Astrocyte of the spinal cord (primary cell): ENCODE results near the gene NFATC3.
A peak's percentile ranks its signal among the peaks of the same experiment; 100 is the strongest.

Source experiments
- DNase-seq: peaks from one replicate; pipeline ENCODE4 v3.0.0; 2011; ENCODE audit warnings: low read depth, low spot score
- H3K4me3 ChIP-seq: 2 replicates; pipeline ENCODE4 v1.5.1; 2011; ENCODE audit warnings: low read depth, mild to moderate bottlenecking, low read length, moderate library complexity
- in situ Hi-C: cut with HindIII; loops from 2 replicates; pipeline ENCODE4 v1.10.0; 2017; ENCODE audit warnings: low sequenced_read_pairs
- TF ChIP-seq, protein P1 (sequence below): IDR thresholded peaks from 2 replicates; pipeline ENCODE4 v1.5.1; 2012; ENCODE audit warnings: low read depth, mild to moderate bottlenecking, low read length, inconsistent platforms

The NFATC3 gene

DNA sequence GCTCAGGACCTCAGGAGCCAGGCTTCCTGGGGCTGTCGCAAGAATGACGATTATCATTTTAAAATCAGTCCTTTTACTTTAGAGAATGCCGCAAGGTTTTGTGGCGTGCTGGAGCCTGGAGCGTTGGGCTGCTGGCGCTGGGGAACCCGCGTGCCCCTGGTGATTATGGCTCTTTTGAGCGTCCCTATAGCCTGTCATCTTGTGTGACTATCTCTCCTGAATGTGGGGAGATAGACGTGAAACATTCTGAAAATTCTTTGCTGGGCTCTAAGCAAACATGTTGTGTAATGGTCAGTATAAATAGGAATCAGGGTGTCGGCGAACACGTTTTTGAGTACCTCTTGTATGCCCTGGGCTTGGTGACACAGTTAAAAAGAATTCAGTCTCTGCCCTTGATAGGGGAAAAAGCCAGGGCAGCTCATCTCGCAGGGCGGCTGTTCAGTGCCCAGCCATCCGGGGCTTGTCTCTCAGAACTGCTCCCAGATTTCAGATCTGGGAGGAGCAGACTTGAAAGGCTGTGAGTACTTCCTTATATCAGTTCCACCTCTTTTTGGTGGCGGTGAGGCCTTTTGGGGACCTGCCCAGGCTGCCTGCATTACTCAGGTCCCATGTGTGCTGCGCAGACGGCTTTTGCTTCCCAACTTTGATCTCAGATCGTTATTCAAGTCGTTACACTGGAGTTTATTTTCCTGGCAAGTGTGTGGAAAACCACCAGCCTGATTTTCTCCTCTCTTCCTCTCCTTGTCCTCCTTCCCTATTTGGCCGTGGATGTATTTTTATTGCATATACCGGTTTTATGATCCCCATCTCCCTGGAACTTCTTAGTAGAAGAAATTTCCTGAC, 180.1 kb downstream of the NFATC3 start:
- in situ Hi-C loops, result no loop called here
- peak overlapping the region; percentile 81 for H3K4me3 ChIP-seq
- DNase-seq, result peak; percentile 52
- TF ChIP-seq, protein P1, sequence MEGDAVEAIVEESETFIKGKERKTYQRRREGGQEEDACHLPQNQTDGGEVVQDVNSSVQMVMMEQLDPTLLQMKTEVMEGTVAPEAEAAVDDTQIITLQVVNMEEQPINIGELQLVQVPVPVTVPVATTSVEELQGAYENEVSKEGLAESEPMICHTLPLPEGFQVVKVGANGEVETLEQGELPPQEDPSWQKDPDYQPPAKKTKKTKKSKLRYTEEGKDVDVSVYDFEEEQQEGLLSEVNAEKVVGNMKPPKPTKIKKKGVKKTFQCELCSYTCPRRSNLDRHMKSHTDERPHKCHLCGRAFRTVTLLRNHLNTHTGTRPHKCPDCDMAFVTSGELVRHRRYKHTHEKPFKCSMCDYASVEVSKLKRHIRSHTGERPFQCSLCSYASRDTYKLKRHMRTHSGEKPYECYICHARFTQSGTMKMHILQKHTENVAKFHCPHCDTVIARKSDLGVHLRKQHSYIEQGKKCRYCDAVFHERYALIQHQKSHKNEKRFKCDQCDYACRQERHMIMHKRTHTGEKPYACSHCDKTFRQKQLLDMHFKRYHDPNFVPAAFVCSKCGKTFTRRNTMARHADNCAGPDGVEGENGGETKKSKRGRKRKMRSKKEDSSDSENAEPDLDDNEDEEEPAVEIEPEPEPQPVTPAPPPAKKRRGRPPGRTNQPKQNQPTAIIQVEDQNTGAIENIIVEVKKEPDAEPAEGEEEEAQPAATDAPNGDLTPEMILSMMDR, result no peak

DNA sequence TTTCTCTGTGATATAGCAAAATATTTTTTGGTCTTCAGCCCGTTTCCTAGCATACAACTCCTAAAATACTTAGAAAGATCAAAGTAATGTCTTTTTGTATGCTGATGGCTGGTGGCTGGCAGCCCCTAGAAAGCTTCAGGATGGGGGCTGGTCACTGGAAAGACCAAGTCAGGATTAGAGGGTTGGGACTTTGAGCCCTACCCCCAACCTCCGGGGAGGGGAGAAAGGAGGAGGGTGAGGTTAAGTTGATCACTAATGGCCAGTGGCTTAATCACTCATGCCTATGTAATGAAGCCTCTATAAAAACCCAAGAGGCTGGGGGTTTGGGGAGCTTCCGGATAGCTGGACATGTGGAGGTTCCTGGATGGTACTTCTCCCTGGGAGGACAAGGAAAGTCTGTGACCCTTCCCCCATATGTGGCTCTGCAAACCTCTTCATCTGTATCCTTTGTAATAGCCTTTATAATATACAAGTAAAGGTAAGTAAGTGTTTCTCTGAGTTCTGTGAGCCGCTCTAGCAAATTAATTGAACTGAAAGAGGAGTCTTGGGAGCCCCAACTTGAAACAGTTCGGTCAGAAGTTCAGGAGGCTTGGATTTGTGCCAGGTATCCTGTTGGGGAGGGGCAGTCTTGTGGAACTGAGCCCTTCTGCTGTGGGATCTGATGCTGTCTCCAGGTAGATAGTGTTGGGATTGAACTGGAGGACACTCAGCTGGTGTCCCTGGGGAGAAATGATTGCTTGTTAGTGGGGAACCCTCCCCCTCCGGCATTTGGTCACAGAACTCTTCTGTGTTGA, 182.6 kb downstream of the NFATC3 start:
- no peak for DNase-seq
- no peak overlapping the region for H3K4me3 ChIP-seq
- in situ Hi-C loops, result no loop called here
- TF ChIP-seq, protein P1, result no peak

DNA sequence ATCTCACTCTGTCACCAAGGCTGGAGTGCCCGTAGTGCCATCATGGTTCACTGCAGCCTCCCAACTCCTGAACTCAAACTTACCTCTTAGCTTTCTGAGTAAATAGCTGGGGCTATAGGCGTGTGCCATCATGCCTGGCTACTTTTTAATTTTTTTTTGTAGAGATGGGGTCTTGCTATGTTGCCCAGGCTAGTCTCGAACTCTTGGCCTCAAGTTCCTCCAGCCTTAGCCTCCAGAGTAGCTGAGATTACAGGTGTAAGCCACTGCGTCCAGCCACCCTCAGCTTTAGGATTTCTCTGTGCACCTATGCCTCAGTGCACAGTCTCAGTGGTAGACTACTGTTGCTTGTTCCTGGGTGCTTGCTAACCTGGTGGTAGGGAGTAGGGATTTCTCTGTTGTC, 184.6 kb downstream of the NFATC3 start:
- no peak overlapping the region for H3K4me3 ChIP-seq
- DNase-seq, result no peak
- in situ Hi-C loops, result no loop called here
- TF ChIP-seq, protein P1, result no peak

DNA sequence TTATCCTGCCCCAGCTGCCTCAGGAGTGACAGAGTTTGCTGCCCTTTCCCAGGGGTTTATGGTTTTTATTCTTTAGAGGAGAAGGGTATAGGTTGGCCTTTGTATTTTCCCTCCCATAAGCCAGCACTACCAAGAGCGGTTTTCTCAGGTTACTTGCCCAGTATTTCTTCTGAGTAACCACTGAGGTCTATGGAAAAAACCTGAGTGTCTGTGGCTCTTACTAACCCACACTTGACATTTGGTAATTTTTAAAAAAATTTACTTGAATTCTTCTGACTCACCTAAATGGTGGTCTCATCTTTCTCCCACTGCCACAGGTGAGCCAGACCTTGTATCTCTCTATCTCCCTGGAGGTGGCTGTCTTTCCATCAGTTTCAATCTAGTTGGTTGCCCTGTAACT, 185.2 kb downstream of the NFATC3 start:
- in situ Hi-C loops, result no loop called here
- TF ChIP-seq, protein P1, result no peak
- no peak overlapping the region for H3K4me3 ChIP-seq
- DNase-seq, result no peak

DNA sequence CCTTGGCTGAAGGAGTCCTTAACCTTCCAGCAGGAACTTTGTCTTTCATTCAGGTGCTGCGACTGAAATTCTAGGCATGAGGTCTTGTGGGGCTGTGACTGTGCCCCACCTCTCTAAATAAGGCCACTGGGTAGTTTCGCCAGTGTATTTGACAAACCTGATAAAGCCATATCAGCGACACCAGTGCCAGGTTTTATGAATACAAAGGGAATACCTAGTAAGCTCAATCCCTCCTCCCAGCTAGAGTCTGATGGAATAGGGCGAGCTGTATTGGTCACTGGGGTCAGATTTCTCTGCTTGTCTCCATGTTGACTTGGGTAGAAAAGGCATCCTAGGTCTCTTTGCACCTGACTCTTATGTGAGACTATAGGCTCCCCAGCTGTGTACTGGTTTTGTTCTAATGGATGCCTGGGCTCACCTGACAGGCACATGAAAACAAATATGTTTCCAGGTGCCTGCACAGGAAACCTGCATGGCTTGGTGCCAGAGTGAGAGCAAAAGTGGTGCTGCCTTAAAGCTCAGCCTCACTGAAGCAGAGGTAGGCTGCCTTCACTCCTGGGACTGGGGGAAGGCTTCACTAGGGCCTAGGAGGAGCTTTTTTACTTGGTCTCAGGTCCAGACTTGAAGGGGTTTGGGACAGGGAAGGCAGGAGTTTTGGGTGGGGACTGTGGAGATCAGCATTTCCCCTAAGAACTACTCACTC, 187.5 kb downstream of the NFATC3 start:
- no peak overlapping the region for H3K4me3 ChIP-seq
- in situ Hi-C loops, result no loop called here
- TF ChIP-seq, protein P1, result no peak
- DNase-seq, result no peak

DNA sequence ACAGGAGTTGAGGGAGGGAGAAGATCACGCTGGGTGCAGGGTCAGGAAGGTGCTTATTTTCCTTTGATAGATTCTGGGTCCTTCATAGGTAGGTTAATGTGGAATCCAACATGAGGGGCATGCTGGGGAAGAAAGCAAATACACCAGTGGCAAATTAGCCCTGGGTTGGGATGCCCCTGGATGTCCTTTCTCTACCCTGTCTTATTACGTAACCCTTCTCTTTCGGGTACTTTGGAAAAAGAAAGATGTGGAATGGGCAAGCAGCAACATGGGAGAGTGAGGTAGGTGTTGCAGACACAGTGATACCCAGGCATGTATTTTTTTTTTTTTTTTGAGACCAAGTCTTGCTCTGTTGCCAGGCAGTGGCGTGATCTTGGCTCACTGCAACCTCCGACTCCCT, 188.3 kb downstream of the NFATC3 start:
- in situ Hi-C loops, result no loop called here
- TF ChIP-seq, protein P1, result no peak
- H3K4me3 ChIP-seq, result no peak overlapping the region
- no peak for DNase-seq
